HG03108 (cell line): ENCODE data around the gene ZBTB20.
"Not testable (repeated sequence)": the region's sequence is repeated elsewhere in the genome, so short reads cannot be mapped to it uniquely, and the experiment has no call there.

Source experiments
- ATAC-seq: cut with Tn5 transposase; IDR thresholded peaks from one replicate; pipeline ENCODE4 v1.9.1; 2021; ENCODE audit warnings: moderate library complexity; ENCODE audit not compliant: unreplicated experiment

Gene ZBTB20

DNA sequence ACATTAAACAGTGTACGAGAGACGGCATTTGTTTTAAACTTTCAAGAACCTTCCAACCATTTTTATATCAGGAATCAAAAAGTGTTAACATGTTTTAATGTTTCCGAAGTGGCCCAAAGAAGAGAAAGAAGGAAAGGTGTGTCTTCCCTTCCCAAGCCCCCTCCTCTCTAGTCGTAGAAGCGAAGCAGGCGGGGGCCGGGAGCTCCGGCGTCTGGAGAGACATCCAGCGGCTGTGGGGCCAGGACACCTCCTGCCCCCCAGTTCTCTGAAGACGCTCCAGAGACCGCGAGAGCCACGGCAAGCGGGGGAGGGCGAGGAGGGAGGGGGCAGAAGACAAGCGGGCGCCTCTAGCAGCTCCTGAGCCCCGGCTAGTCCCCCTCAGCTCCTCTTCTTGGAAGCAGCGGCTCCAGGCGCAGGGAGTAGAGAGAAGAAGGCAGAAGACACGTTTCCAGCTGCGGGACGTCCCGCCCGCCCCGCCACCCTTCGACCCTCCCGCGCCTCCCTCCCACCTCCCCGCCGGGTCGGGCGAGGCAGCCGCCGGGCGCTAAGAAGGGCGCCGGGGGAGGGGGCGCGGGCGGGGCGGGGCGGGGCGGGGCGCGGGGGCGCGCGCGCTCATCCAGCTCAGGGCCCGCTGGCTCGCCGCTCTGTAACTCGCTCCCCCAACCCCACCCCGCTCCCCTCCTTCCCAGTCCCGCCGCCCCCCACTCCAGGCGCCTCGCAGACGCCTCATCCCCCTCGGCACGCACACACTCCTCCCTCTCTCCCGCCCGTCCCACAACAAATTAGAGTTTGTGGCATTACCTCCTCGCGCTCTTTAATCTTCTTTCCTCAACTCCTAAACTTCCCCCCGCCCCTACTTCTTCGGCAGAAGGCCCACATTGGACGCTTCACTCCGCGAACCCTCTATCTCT lies at the start of gene ZBTB20:
Gene ZBTB20, minus strand, starts transcription at position 871 of the 911 bp plus-strand sequence.
- ATAC-seq, result peak; percentile 22

DNA sequence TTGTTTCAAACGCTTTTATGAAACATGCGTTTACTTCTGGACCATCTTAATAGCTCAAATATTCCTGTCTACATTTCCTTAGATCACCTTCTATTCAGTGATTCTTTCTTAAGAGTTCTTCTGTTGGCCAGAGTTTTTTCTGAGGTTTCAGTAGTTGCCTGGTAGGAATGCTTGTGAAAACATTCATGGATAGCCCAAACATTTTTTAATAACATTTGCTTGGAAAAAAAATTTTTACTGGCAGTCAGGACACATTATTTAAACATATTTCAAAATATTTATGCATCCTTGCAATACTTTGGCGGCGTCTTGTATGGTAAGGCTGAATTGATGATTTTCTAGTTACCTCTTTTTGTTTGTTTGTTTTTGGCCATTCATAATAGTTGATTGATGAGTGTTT lies 47.4 kb upstream of the ZBTB20 start:
- no peak for ATAC-seq

GRCh38 chr3:115190747-115191146 lies 43.7 kb upstream of the ZBTB20 start:
- ATAC-seq, result no peak

DNA sequence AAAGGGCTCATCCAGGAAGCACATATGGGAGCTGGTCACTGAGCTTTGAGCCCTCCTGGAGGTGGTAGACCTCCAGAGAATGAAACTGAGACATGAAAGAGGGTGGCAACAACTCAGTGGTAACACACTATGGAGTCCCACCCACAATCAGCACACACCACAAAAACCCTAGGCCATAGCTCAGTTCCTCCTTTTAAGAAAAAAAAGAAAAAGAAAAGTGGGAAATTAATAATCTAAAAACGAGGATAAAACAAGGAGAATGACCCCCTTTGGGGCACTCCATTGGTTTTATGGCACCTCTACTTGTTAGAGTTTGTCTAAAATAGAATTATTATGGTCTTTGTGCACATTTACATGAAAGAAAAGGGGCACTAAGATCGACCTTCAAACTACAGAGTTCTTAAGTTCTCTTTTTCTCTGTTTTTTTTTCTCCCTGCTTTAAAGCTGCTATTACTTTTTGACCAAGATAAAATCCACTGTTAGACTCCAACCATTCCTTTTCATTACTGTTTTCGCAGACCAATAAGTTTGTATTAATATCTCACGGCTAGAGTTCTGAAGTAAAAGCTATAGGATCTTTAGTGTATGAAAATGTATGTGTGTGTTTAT lies 40.2 kb upstream of the ZBTB20 start:
- peak; percentile 100 for ATAC-seq

DNA sequence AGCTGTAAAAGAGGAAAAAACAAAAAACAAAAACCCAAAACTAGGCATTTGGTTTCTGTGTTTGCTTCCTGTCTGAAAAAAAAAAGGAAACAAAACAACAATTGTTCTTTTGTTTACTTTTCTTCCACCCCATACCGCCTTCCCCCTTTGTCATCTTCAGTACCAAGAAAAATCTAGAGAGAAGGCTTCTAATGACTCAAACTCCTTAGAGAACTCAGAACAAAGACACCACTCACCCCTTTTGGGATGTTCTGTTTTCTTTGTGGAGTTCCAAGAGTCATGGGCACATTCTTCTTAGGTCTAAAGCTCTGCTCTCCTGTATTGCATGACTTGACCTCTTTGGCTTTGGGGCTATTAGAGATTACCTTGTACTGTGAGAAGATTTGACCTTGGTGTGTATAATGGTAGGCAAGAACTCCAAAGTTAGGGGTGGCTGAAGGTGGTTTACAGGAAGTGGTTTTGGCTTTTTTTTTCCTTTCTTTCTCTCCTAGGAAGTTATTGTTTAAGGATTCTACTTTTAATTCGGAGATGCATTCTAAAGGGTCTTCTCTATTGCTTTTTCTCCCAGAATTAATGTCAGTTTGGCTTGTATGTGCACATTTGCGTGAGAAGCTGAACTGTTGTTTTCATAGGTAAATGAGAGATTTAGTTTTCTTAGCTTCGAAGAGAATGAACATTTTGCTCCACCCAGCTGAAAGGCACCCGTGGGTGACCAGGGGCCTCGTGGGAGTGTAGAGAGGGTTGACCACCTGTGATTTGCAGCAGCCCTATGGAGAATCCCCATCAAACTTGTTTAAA lies 39.5 kb upstream of the ZBTB20 start:
- ATAC-seq, result peak; percentile 27

GRCh38 chr3:115184859-115185572 lies 37.9 kb upstream of the ZBTB20 start:
- not testable (repeated sequence) for ATAC-seq

DNA sequence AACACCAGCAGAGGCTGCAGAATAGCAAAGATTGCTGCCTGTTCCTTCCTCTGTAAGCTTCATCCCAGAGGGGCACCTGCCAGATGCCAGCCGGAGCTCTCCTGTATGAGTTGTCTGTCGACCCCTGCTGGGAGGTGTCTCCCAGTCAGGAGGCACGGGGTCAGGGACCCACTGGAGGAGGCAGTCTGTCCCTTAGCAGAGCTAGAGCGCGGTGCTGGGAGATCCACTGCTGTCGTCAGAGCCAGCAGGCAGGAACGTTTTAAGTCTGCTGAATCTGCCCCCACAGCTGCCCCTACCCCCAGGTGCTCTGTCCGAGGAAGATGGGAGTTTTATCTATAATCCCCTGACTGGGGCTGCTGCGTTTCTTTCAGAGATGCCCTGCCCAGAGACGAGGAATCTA lies 31.8 kb upstream of the ZBTB20 start:
- not testable (repeated sequence) for ATAC-seq

GRCh38 chr3:115169808-115170207 lies 22.7 kb upstream of the ZBTB20 start:
- no peak for ATAC-seq

GRCh38 chr3:115165701-115166100 lies 18.6 kb upstream of the ZBTB20 start:
- no peak for ATAC-seq

DNA sequence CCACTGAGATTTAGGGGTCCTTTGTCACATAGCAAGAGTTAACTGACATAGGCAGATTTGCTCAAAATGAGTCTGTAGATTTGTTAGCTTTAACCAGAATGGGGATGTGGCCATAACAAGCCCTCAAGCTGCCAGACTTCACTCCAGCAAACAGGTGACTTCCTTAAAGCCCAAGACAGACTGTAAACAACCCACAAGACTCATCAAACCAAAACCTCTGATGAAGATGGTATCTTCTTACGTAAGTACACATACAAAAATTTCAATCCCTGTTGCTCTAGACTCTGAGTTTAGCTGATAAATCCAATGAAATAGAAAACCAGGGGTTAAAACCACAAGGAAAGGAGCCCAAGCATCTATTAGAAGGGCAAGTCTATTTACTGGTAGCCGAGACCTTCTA lies 18.2 kb upstream of the ZBTB20 start:
- no peak for ATAC-seq

- ATAC-seq, result no peak
These were observed 17.5 kb upstream of the ZBTB20 start for GRCh38 chr3:115164374-115165221.

- ATAC-seq, result no peak
These were observed 15.7 kb upstream of the ZBTB20 start for GRCh38 chr3:115162759-115163158.

- no peak for ATAC-seq
These were observed 14.8 kb upstream of the ZBTB20 start for GRCh38 chr3:115161866-115162265.

DNA sequence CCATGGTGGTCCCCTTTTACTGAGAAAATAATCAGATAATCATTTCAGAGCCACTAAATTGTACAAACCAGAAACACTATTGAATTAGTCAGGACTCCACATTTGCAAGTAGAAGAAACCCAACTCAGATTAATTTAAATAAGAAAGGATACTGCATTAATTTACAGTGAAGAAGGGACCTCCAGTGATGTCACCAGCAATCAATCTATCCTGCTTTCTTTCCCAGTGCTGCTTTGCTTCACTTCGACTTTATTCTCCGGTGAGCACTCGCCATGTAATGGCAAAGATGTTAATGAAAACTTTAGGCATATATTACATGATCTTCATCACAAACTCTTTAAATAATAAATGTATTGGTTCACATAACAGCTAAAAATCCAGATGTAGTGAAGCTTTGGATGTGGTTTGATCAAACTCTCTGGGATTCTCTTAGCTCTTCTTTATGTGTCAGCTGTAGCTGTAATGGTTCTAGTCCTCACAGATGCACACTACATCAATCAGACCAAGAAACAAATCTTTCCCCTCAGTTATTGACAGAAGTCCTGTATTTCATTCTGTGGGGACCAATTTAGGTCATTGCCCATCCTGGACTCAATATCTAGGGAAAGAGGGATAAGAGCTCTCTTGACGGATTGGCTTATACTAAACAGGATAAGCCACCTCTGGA lies 14.2 kb upstream of the ZBTB20 start:
- ATAC-seq, result no peak

DNA sequence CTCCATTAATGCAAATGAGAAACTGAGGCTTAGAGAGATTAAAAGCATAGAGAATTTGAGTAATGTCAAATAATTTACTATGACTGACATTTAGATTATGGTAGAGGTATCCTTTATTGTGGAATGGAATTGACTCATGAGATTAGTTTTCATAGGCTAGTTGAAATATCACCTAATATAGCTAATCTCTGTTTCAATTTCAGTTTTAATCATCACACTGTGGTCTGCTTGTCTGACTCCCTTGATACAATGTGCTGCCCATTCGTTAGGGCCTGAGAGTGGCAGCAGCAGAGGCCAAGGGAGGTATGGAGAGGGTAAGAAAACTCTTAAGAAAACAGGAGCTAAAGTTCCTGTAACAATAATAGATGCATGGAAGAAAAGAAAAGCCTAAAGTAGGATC lies 13.2 kb upstream of the ZBTB20 start:
- peak; percentile 99 for ATAC-seq

- no peak for ATAC-seq
These were observed 9.1 kb upstream of the ZBTB20 start for GRCh38 chr3:115156046-115156654.

- ATAC-seq, result no peak
These were observed 7.5 kb upstream of the ZBTB20 start for GRCh38 chr3:115154611-115155010.

GRCh38 chr3:115151921-115152320 lies 4.8 kb upstream of the ZBTB20 start:
- ATAC-seq, result no peak
